ENCODE measurements around the gene THRSP.

GRCh38 chr11:78070621-78071020, 7.0 kb downstream of the THRSP start:
- no peak for TF ChIP-seq FOXA1 (IDR thresholded peaks at IDR 0.05)
- no peak for TF ChIP-seq RAD21 (IDR thresholded peaks at IDR 0.05)
- TF ChIP-seq, protein P1, sequence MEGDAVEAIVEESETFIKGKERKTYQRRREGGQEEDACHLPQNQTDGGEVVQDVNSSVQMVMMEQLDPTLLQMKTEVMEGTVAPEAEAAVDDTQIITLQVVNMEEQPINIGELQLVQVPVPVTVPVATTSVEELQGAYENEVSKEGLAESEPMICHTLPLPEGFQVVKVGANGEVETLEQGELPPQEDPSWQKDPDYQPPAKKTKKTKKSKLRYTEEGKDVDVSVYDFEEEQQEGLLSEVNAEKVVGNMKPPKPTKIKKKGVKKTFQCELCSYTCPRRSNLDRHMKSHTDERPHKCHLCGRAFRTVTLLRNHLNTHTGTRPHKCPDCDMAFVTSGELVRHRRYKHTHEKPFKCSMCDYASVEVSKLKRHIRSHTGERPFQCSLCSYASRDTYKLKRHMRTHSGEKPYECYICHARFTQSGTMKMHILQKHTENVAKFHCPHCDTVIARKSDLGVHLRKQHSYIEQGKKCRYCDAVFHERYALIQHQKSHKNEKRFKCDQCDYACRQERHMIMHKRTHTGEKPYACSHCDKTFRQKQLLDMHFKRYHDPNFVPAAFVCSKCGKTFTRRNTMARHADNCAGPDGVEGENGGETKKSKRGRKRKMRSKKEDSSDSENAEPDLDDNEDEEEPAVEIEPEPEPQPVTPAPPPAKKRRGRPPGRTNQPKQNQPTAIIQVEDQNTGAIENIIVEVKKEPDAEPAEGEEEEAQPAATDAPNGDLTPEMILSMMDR (IDR thresholded peaks at IDR 0.05; ENCODE audit: low read depth, low read length, missing input control): no peak
- TF ChIP-seq RXRA (IDR thresholded peaks at IDR 0.05): no peak
